GM12878 (cell line): Measurements from ENCODE around the gene ZNF227. TPM values are rescaled to one million over a fixed set of nuclear protein-coding genes. Genes with fewer than 3 reads are reported as not detected.

ENCODE experiments used
- BCL3 ChIP-seq: IDR thresholded peaks from 2 replicates; pipeline ENCODE4 v1.6.1; 2011; ENCODE audit warnings: borderline replicate concordance, low read depth, mild to moderate bottlenecking, moderate library complexity, low read length; ENCODE audit not compliant: insufficient read depth, poor library complexity, severe bottlenecking
- BHLHE40 ChIP-seq, 2 experiments: fragments of 450-650 bp in 1 of 2; IDR thresholded peaks; 2 replicates each; pipeline ENCODE4 v1.6.1; 2011 to 2017; ENCODE audit warnings: low read depth in 2 of 2, borderline replicate concordance in 1 of 2, improper control_type of control experiment in 1 of 2, low read length in 1 of 2, mild to moderate bottlenecking in 1 of 2
- CBX5 ChIP-seq: sonication (generic); IDR thresholded peaks from 2 replicates; pipeline ENCODE4 v1.6.1; 2016; ENCODE audit warnings: low read depth, moderate library complexity, mild to moderate bottlenecking, inconsistent platforms
- CREB1 ChIP-seq: IDR thresholded peaks from 2 replicates; pipeline ENCODE4 v1.6.1; 2012; ENCODE audit warnings: low read depth, mild to moderate bottlenecking, inconsistent platforms
- HCFC1 ChIP-seq: fragments of 150-350 bp; IDR thresholded peaks from 2 replicates; pipeline ENCODE4 v1.6.1; 2014; ENCODE audit warnings: low read length
- HDAC6 ChIP-seq: fragments of 200-600 bp; sonication (generic); IDR thresholded peaks from one replicate; pipeline ENCODE4 v1.8.0; 2017; ENCODE audit warnings: antibody characterized with exemption; ENCODE audit not compliant: unreplicated experiment
- HSF1 ChIP-seq: fragments of 150-350 bp; IDR thresholded peaks from 2 replicates; pipeline ENCODE4 v1.6.1; 2014; ENCODE audit warnings: mild to moderate bottlenecking, low read depth, low read length
- NR2C1 ChIP-seq: fragments of 450-650 bp; IDR thresholded peaks from 2 replicates; pipeline ENCODE4 v1.6.1; 2017; ENCODE audit warnings: antibody characterized with exemption, mild to moderate bottlenecking, moderate library complexity
- POLR2AphosphoS2 ChIP-seq: IDR thresholded peaks from 2 replicates; pipeline ENCODE4 v1.6.1; 2011; ENCODE audit warnings: low read depth, mild to moderate bottlenecking, low read length, improper control_type of control experiment, moderate library complexity
- RCOR1 ChIP-seq: conservative IDR thresholded peaks from 2 replicates; pipeline ENCODE4 v1.6.1; 2012; ENCODE audit warnings: low read depth, low read length, improper control_type of control experiment
- RELA ChIP-seq: fragments of 450-650 bp; IDR thresholded peaks from 2 replicates; pipeline ENCODE4 v1.8.0; 2014; ENCODE audit warnings: borderline replicate concordance; ENCODE audit not compliant: partially characterized antibody
- RFX5 ChIP-seq: IDR thresholded peaks from 2 replicates; pipeline ENCODE4 v1.6.1; 2011; ENCODE audit warnings: low read depth, low read length, improper control_type of control experiment
- SIX5 ChIP-seq: IDR thresholded peaks from 2 replicates; pipeline ENCODE4 v1.6.1; 2011; ENCODE audit warnings: mild to moderate bottlenecking, low read depth, low read length, moderate library complexity; ENCODE audit not compliant: severe bottlenecking
- SPI1 ChIP-seq: IDR thresholded peaks from 2 replicates; pipeline ENCODE4 v1.6.1; 2011; ENCODE audit warnings: low read depth, mild to moderate bottlenecking, low read length, moderate library complexity, borderline replicate concordance; ENCODE audit not compliant: insufficient read depth
- SUZ12 ChIP-seq: fragments of 200-600 bp; sonication (generic); IDR thresholded peaks from one replicate; pipeline ENCODE4 v1.6.1; 2018; ENCODE audit warnings: antibody characterized with exemption, mild to moderate bottlenecking; ENCODE audit not compliant: unreplicated experiment
- TBL1XR1 ChIP-seq: IDR thresholded peaks from 2 replicates; pipeline ENCODE4 v1.6.1; 2012; ENCODE audit warnings: low read depth, low read length, improper control_type of control experiment
- ZBTB11 ChIP-seq: fragments of 450-650 bp; formaldehyde crosslinking; IDR thresholded peaks from 2 replicates; pipeline ENCODE4 v1.5.0; 2022; ENCODE audit warnings: mild to moderate bottlenecking, missing genetic modification characterization
- polyA plus RNA-seq, 11 experiments: library from polyadenylated mRNA; depleted of rRNA in 4 of 11; unstranded in 6 of 11; stranded (reverse) in 5 of 11; fragments of >200 nt; fragmentation: Nextera tagmentation in 4 of 11; fragmentation: Illumina TruSeq in 1 of 11; extraction: Ambion mirVana in 4 of 11; extraction: Trizol in 1 of 11; gene quantifications; 1 replicate in 1 of 11; 2 replicates in 10 of 11; pipeline versions ENCODE4 v1.2.1 to v1.2.3, GENCODE V29; 2011 to 2016; ENCODE audit warnings: inconsistent platforms in 2 of 11, missing spikeins in 2 of 11, low read depth in 1 of 11
- total RNA-seq, 4 experiments: library from RNA; depleted of rRNA in 3 of 4; stranded (reverse); fragments of >200 nt in 3 of 4; fragmentation: Illumina TruSeq in 1 of 4; extraction: Trizol in 1 of 4; gene quantifications; 2 replicates each; pipeline versions ENCODE4 v1.2.1 to v1.2.3, GENCODE V29; 2013 to 2021
- TF ChIP-seq, protein P1 (sequence below): fragments of 450-650 bp; IDR thresholded peaks from 2 replicates; pipeline ENCODE4 v1.6.1; 2017; ENCODE audit warnings: mild to moderate bottlenecking, moderate library complexity

Gene ZNF227
- total and polyA plus RNA-seq, 10 of the 15 experiments (the other 5 are each of a cell fraction or from before 2014, with no cell fraction given), result 4.3 to 22.9 (median 13.0) TPM

GRCh38 chr19:44207126-44207803 is 5.1 kb upstream of the ZNF227 start (continued):
- TF ChIP-seq SPI1 (peak; percentile 97), HDAC6 (no peak), HCFC1 (peak; percentile 93), TBL1XR1 (peak; percentile 71; the same call in 1 of the 2 replicates), CREB1 (0 out of 2 replicates have a peak, but pooled peaks have one; percentile 67), RELA (peak; percentile 25), ZBTB11 (no peak), NR2C1 (peak; percentile 94), HSF1 (no peak), POLR2AphosphoS2 (peak; percentile 83; the same call in 1 of the 2 replicates), BHLHE40 (IDR thresholded peaks at IDR 0.05; ENCODE audit: borderline replicate concordance in 1 of 2, low read depth in 2 of 2, low read length in 1 of 2) (peak in 1 of 2 experiments; percentile 26; a peak in 1 of 4 replicates), SIX5 (peak; percentile 89), SUZ12 (no peak), RCOR1 (no peak), CBX5 (0 out of 2 replicates have a peak, but pooled peaks have one; percentile 84), BCL3 (no peak), RFX5 (no peak)
- TF ChIP-seq, protein P1, sequence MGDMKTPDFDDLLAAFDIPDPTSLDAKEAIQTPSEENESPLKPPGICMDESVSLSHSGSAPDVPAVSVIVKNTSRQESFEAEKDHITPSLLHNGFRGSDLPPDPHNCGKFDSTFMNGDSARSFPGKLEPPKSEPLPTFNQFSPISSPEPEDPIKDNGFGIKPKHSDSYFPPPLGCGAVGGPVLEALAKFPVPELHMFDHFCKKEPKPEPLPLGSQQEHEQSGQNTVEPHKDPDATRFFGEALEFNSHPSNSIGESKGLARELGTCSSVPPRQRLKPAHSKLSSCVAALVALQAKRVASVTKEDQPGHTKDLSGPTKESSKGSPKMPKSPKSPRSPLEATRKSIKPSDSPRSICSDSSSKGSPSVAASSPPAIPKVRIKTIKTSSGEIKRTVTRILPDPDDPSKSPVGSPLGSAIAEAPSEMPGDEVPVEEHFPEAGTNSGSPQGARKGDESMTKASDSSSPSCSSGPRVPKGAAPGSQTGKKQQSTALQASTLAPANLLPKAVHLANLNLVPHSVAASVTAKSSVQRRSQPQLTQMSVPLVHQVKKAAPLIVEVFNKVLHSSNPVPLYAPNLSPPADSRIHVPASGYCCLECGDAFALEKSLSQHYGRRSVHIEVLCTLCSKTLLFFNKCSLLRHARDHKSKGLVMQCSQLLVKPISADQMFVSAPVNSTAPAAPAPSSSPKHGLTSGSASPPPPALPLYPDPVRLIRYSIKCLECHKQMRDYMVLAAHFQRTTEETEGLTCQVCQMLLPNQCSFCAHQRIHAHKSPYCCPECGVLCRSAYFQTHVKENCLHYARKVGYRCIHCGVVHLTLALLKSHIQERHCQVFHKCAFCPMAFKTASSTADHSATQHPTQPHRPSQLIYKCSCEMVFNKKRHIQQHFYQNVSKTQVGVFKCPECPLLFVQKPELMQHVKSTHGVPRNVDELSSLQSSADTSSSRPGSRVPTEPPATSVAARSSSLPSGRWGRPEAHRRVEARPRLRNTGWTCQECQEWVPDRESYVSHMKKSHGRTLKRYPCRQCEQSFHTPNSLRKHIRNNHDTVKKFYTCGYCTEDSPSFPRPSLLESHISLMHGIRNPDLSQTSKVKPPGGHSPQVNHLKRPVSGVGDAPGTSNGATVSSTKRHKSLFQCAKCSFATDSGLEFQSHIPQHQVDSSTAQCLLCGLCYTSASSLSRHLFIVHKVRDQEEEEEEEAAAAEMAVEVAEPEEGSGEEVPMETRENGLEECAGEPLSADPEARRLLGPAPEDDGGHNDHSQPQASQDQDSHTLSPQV, result no peak
